Right lobe of liver (tissue), 6 donors: ENCODE data around the gene ZBTB16. TPM values are rescaled to one million over a fixed set of nuclear protein-coding genes. Genes with fewer than 3 reads are reported as not detected.

ENCODE experiments used
- ATAC-seq, 4 donors: fragments of 200-7000 bp; cut with Tn5 transposase; one replicate each; pipeline ENCODE4 v1.9.1; 2020; ENCODE audit warnings: mild to moderate bottlenecking in 4 of 4, moderate library complexity in 4 of 4
- DNase-seq, 3 donors: peaks; one replicate each; pipeline ENCODE4 v3.0.0-alpha.2; 2020
- H3K27ac ChIP-seq, 3 donors: fragments of 200-600 bp; one replicate each; pipeline ENCODE4 v1.8.0; 2022
- H3K27me3 ChIP-seq, 2 donors: fragments of 200-600 bp; one replicate each; pipeline ENCODE4 v1.8.0; 2022
- H3K36me3 ChIP-seq, 4 donors: fragments of 200-600 bp; sonication (generic) in 1 of 4; one replicate each; pipeline versions ENCODE4 v1.5.1 to v1.8.0; 2017 to 2022; ENCODE audit warnings: control low read depth in 1 of 4
- H3K4me1 ChIP-seq, 4 donors: fragments of 200-600 bp; sonication (generic) in 1 of 4; one replicate each; pipeline versions ENCODE4 v1.5.1 to v1.8.0; 2017 to 2022; ENCODE audit warnings: control low read depth in 1 of 4
- H3K4me3 ChIP-seq, 3 donors: fragments of 200-600 bp; one replicate each; pipeline ENCODE4 v1.8.0; 2022
- H3K9me3 ChIP-seq, 4 donors: fragments of 200-600 bp; sonication (generic) in 1 of 4; one replicate each; pipeline versions ENCODE4 v1.5.1 to v1.8.0; 2017 to 2022; ENCODE audit warnings: control low read depth in 1 of 4
- CTCF ChIP-seq, 4 donors: fragments of 200-600 bp in 3 of 4; fragments of 450-650 bp in 1 of 4; IDR thresholded peaks; one replicate each; pipeline versions ENCODE4 v1.5.1 to v1.8.0; 2016 to 2022; ENCODE audit warnings: antibody characterized with exemption in 4 of 4, mild to moderate bottlenecking in 2 of 4
- POLR2A ChIP-seq: fragments of 450-650 bp; IDR thresholded peaks from one replicate; pipeline ENCODE4 v1.6.1; 2017; ENCODE audit warnings: antibody characterized with exemption, mild to moderate bottlenecking
- WGBS: methylation state at CpG from one replicate; pipeline ENCODE4 v1.1.6; 2018; ENCODE audit warnings: low coverage, low lambda C conversion rate; ENCODE audit not compliant: insufficient coverage; ENCODE audit errors: missing lambda C conversion rate; 5-methylcytosine and 5-hydroxymethylcytosine counted together
- intact Hi-C, 2 donors: fragments of 100-400 bp; cut with DNase I; formaldehyde crosslinking; loops; one replicate each; pipeline versions ENCODE4 v1.11.2 to v1.14.1; 2022
- total RNA-seq, 6 experiments: library from RNA; depleted of rRNA in 2 of 6; stranded (reverse); fragments of >200 nt in 2 of 6; fragmentation: NEBNext Ultra II Directional in 3 of 6; extraction: Animal tissue kit (Norgen Biotek cat#: 25700) in 3 of 6; gene quantifications; one replicate each; pipeline versions ENCODE4 v1.1.0 to v1.2.4, GENCODE V29; 2016 to 2023
- donor health status: DM: no; HTN: yes; CAD: no.
- donor health status: DM: no; HTN: no; CAD: no.
- donor health status: DM: no; HTN: no; CAD: no.
- donor health status: DM: no; HTN: yes; CAD: no.
- donor health status: DM: no; HTN: yes; CAD: no.

The ZBTB16 gene
- total RNA-seq, 6 experiments from 2014 or later = 13.1 to 205 (median 52.2) TPM

GRCh38 chr11:114057605-114058004 lies 1.9 kb upstream of the ZBTB16 start:
- Histone ChIP-seq H3K4me1 (peaks cover 0 to 25% (median 3%) of the 10 kb centered on the region in 4 donors), H3K9me3 (no peaks in the 10 kb centered on the region), H3K27me3 (no peaks in the 10 kb centered on the region), H3K36me3 (no peaks in the 10 kb centered on the region), H3K27ac (peak overlapping the region in 2 of 3 donors; percentile 83 to 86), H3K4me3 (peak overlapping the region in 1 of 3 donors; percentile 96)
- ATAC-seq (no peak), DNase-seq (no peak)
- WGBS = no CpG with 5 or more reads among the region's 1 CpG
- TF ChIP-seq POLR2A (no peak), CTCF (IDR thresholded peaks at IDR 0.05) (no peak)
- intact Hi-C loops = no loop called here

GRCh38 chr11:114058026-114058706 lies 1.3 kb upstream of the ZBTB16 start:
- DNase-seq = peak; percentile 82 to 90 (median 85)
- 33% methylated on average over 10 of the region's 25 CpGs for WGBS
- Histone ChIP-seq H3K4me1 (peaks cover 0 to 31% (median 6%) of the 10 kb centered on the region in 4 donors), H3K9me3 (no peaks in the 10 kb centered on the region), H3K27me3 (no peaks in the 10 kb centered on the region), H3K36me3 (peaks cover 0 to 5% (median 2%) of the 10 kb centered on the region in 4 donors), H3K27ac (peak overlapping the region; percentile 83 to 94 (median 86)), H3K4me3 (peak overlapping the region; percentile 78 to 96 (median 89))
- intact Hi-C loops = no loop called here
- TF ChIP-seq CTCF (IDR thresholded peaks at IDR 0.05) (peak in 1 of 4 donors; percentile 18), POLR2A (peak; percentile 56)
- ATAC-seq = peak; percentile 34 to 65 (median 60)

- peaks cover 0 to 38% (median 9%) of the 10 kb centered on the region in 4 donors for H3K4me1 ChIP-seq
- H3K27ac ChIP-seq = peak overlapping the region; percentile 83 to 94 (median 86)
- no peaks in the 10 kb centered on the region for H3K9me3 ChIP-seq
- peak overlapping the region; percentile 78 to 96 (median 89) for H3K4me3 ChIP-seq
- DNase-seq (peak in 1 of 3 donors; percentile 61), ATAC-seq (peak in 3 of 4 donors; percentile 4 to 8 (median 8))
- TF ChIP-seq CTCF (IDR thresholded peaks at IDR 0.05) (no peak), POLR2A (no peak)
- intact Hi-C loops = no loop called here
- no peaks in the 10 kb centered on the region for H3K27me3 ChIP-seq
- WGBS = 2% methylated on average over 9 of the region's 25 CpGs
- H3K36me3 ChIP-seq = peaks cover 0 to 12% (median 8%) of the 10 kb centered on the region in 4 donors
Observed at GRCh38 chr11:114058871-114059277, 637 bp upstream of the ZBTB16 start.

- ATAC-seq (peak in 3 of 4 donors; percentile 2 to 5 (median 2)), DNase-seq (peak in 1 of 3 donors; percentile 62)
- Histone ChIP-seq H3K4me3 (peak overlapping the region; percentile 78 to 96 (median 89)), H3K4me1 (peaks cover 0 to 49% (median 19%) of the 10 kb centered on the region in 4 donors), H3K9me3 (no peaks in the 10 kb centered on the region), H3K36me3 (peaks cover 0 to 24% (median 14%) of the 10 kb centered on the region in 4 donors), H3K27ac (peak overlapping the region; percentile 93 to 100 (median 94)), H3K27me3 (no peaks in the 10 kb centered on the region)
- TF ChIP-seq CTCF (IDR thresholded peaks at IDR 0.05) (peak in 1 of 4 donors; percentile 8), POLR2A (no peak)
- intact Hi-C loops = loop anchor here in 1 of 2 donors (10.0 kb wide), 1 partner anchor 95 kb away; no protein-coding TSS in a partner anchor
- 0% methylated on average over 18 of the region's 33 CpGs for WGBS
Observed at GRCh38 chr11:114059984-114060391, 477 bp downstream of the ZBTB16 start.
